Hematopoietic multipotent progenitor cell treated with erythropoietin and hydrocortisone succinate and interleukin-3 and kit ligand, for 8 days (in vitro differentiated cells): Measurements from ENCODE around the gene SETD2.
"Not testable (repeated sequence)": the region's sequence is repeated elsewhere in the genome, so short reads cannot be mapped to it uniquely, and the experiment has no call there.

Experiments used
- DNase-seq: peaks from one replicate; pipeline ENCODE4 v3.0.0-alpha.2; 2015

SETD2 gene

GRCh38 chr3:47145272-47145671, 18.6 kb downstream of the SETD2 start:
- no peak for DNase-seq

- no peak for DNase-seq
Measured at GRCh38 chr3:47143068-47143467, 20.8 kb downstream of the SETD2 start.

GRCh38 chr3:47142536-47142935, 21.4 kb downstream of the SETD2 start:
- not testable (repeated sequence) for DNase-seq

GRCh38 chr3:47140973-47141461, 22.9 kb downstream of the SETD2 start:
- not testable (repeated sequence) for DNase-seq

GRCh38 chr3:47140553-47140952, 23.4 kb downstream of the SETD2 start:
- not testable (repeated sequence) for DNase-seq

GRCh38 chr3:47134311-47134710, 29.6 kb downstream of the SETD2 start:
- DNase-seq: no peak

- DNase-seq: no peak
Measured at GRCh38 chr3:47133641-47134040, 30.3 kb downstream of the SETD2 start.

GRCh38 chr3:47130557-47130956, 33.4 kb downstream of the SETD2 start:
- DNase-seq: no peak

GRCh38 chr3:47128137-47128536, 35.8 kb downstream of the SETD2 start:
- no peak for DNase-seq

- DNase-seq: no peak
Measured at GRCh38 chr3:47123857-47124256, 40.1 kb downstream of the SETD2 start.

- no peak for DNase-seq
Measured at GRCh38 chr3:47121409-47121808, 42.5 kb downstream of the SETD2 start.

GRCh38 chr3:47120138-47120537, 43.8 kb downstream of the SETD2 start:
- DNase-seq: no peak

- peak; percentile 26 for DNase-seq
Measured at GRCh38 chr3:47119387-47119786, 44.5 kb downstream of the SETD2 start.

- DNase-seq: peak; percentile 67
Measured at GRCh38 chr3:47117807-47118364, 46.0 kb downstream of the SETD2 start.

- not testable (repeated sequence) for DNase-seq
Measured at GRCh38 chr3:47115524-47115923, 48.4 kb downstream of the SETD2 start.

GRCh38 chr3:47113669-47114365, 50.1 kb downstream of the SETD2 start:
- DNase-seq: no peak

- no peak for DNase-seq
Measured at GRCh38 chr3:47112997-47113396, 50.9 kb downstream of the SETD2 start.

- DNase-seq: no peak
Measured at GRCh38 chr3:47109393-47109792, 54.5 kb downstream of the SETD2 start.

- DNase-seq: no peak
Measured at GRCh38 chr3:47108546-47108945, 55.4 kb downstream of the SETD2 start.

GRCh38 chr3:47104259-47104658, 59.7 kb downstream of the SETD2 start:
- DNase-seq: no peak

GRCh38 chr3:47103619-47104018, 60.3 kb downstream of the SETD2 start:
- DNase-seq: no peak

- no peak for DNase-seq
Measured at GRCh38 chr3:47102081-47102600, 61.8 kb downstream of the SETD2 start.

GRCh38 chr3:47098910-47099309, 65.0 kb downstream of the SETD2 start:
- no peak for DNase-seq

GRCh38 chr3:47097864-47098263, 66.0 kb downstream of the SETD2 start:
- no peak for DNase-seq

- DNase-seq: no peak
Measured at GRCh38 chr3:47096959-47097358, 67.0 kb downstream of the SETD2 start.
